Hepatocyte (in vitro differentiated cells): ENCODE measurements around the gene METAP1D.

Experiments used
- EZH2 ChIP-seq: fragments of 200-600 bp; sonication (generic); IDR thresholded peaks from 2 replicates; pipeline ENCODE4 v1.6.1; 2016; ENCODE audit warnings: antibody characterized with exemption, mild to moderate bottlenecking, borderline replicate concordance
- TF ChIP-seq, protein P1 (sequence below): fragments of 200-600 bp; sonication (generic); IDR thresholded peaks from 2 replicates; pipeline ENCODE4 v1.5.1; 2016; ENCODE audit warnings: antibody characterized with exemption, mild to moderate bottlenecking; ENCODE audit not compliant: poor library complexity

DNA sequence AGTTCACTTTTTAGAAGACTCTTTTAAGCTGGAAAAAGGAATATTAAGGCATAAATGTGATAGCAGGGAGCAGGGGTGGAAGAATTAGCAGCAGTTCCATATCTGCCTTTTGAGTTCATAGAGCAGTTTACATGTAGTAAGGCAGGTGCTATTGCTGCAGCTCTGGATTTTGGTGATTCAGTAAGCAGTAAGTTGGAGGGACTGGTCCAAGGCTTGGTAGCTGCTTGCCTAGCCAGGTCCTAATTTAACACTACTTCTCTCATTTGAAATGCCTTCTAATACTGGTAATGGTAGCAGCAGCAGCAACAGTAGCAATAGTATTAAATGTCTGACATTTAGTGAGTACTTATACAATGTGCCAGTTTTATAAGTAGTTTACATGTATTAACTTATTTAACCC lies 47.5 kb upstream of the METAP1D start:
- TF ChIP-seq, protein P1, sequence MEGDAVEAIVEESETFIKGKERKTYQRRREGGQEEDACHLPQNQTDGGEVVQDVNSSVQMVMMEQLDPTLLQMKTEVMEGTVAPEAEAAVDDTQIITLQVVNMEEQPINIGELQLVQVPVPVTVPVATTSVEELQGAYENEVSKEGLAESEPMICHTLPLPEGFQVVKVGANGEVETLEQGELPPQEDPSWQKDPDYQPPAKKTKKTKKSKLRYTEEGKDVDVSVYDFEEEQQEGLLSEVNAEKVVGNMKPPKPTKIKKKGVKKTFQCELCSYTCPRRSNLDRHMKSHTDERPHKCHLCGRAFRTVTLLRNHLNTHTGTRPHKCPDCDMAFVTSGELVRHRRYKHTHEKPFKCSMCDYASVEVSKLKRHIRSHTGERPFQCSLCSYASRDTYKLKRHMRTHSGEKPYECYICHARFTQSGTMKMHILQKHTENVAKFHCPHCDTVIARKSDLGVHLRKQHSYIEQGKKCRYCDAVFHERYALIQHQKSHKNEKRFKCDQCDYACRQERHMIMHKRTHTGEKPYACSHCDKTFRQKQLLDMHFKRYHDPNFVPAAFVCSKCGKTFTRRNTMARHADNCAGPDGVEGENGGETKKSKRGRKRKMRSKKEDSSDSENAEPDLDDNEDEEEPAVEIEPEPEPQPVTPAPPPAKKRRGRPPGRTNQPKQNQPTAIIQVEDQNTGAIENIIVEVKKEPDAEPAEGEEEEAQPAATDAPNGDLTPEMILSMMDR: no peak
- TF ChIP-seq EZH2: no peak
